HL-60 (cell line): ENCODE measurements around the gene ZBTB47.

Experiments used
- DNase-seq, 2 experiments: peaks; one replicate each; pipeline ENCODE4 v3.0.0-alpha.2; 2010 to 2020; ENCODE audit warnings: low read depth in 1 of 2, low spot score in 1 of 2
- H3K27ac ChIP-seq: fragments of 250-450 bp; sonication (Bioruptor Pico); replicated peaks from 2 replicates; pipeline ENCODE4 v1.5.1; 2020; ENCODE audit warnings: mild to moderate bottlenecking, moderate library complexity
- H3K27me3 ChIP-seq: fragments of 250-450 bp; sonication (Bioruptor Pico); 2 replicates; pipeline ENCODE4 v1.5.1; 2021; ENCODE audit warnings: mild to moderate bottlenecking, moderate library complexity; ENCODE audit not compliant: insufficient read depth, poor library complexity, severe bottlenecking
- H3K4me3 ChIP-seq: replicated peaks from 2 replicates; pipeline ENCODE4 v1.5.1; 2011; ENCODE audit warnings: mild to moderate bottlenecking, control low read depth, low read length; ENCODE audit not compliant: insufficient read depth
- GABPA ChIP-seq: IDR thresholded peaks from 2 replicates; pipeline ENCODE4 v1.6.1; 2012; ENCODE audit warnings: low read depth
- POLR2AphosphoS5 ChIP-seq: IDR thresholded peaks from 2 replicates; pipeline ENCODE4 v1.6.1; 2012; ENCODE audit warnings: low read depth
- SPI1 ChIP-seq: IDR thresholded peaks from 2 replicates; pipeline ENCODE4 v1.6.1; 2012; ENCODE audit warnings: low read depth, mild to moderate bottlenecking, borderline replicate concordance
- TF ChIP-seq, protein P1 (sequence below): IDR thresholded peaks from one replicate; pipeline ENCODE4 v1.5.1; 2011; ENCODE audit warnings: low read length, control low read depth, inconsistent platforms; ENCODE audit not compliant: insufficient read depth
- TF ChIP-seq, protein P2 (sequence below): IDR thresholded peaks from 2 replicates; pipeline ENCODE4 v1.6.1; 2012; ENCODE audit warnings: low read depth; ENCODE audit not compliant: insufficient replicate concordance

ZBTB47 gene

DNA sequence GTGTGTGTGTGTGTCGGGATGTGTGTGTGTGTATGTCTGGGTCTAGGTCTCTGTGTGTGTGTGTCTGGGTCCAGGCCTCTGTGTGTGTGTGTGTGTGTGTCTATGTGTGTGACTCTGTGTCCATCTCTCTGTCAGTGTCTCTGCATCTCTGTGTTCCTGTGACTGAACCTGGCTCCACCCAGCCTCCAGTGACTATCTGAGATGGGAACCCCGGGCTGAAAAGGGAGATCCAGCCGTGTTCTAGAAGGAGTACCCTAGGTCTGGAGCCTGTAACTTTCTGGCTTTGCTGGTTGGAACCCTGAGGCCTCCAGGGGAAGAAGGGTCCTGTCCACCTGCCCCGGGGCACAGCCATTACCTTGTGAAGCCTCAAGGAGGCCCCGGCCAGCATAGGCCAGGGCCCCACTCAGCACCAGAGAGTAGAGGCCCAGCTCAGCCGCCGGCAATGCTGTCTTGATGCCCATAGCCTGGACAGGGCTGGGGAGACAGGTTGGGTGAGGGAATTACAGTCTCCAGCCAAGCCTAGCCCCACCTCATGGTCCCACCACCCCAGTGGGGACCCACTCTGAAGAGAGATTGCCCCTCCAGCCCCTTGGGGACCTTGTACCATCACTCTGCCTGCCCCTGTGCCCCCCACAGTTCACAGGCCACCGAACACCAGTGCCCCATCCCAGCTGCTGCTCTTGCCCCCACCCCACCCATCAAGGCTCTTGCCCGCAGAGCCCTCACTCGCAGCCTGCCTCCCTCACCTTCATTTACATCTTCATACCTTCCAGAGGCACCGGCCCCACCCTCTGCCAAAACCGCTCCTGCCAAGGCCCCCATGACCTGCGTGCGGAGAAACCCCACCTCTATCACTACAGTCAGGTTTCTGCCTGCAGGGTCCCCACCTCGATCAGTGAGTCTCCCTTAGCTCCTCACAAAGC lies 47.1 kb downstream of the ZBTB47 start:
- Histone ChIP-seq H3K4me3 (no peak overlapping the region), H3K27me3 (no peaks in the 10 kb centered on the region), H3K27ac (no peak overlapping the region)
- no peak for DNase-seq
- TF ChIP-seq POLR2AphosphoS5 (no peak), GABPA (no peak), SPI1 (no peak)
- TF ChIP-seq, protein P1, sequence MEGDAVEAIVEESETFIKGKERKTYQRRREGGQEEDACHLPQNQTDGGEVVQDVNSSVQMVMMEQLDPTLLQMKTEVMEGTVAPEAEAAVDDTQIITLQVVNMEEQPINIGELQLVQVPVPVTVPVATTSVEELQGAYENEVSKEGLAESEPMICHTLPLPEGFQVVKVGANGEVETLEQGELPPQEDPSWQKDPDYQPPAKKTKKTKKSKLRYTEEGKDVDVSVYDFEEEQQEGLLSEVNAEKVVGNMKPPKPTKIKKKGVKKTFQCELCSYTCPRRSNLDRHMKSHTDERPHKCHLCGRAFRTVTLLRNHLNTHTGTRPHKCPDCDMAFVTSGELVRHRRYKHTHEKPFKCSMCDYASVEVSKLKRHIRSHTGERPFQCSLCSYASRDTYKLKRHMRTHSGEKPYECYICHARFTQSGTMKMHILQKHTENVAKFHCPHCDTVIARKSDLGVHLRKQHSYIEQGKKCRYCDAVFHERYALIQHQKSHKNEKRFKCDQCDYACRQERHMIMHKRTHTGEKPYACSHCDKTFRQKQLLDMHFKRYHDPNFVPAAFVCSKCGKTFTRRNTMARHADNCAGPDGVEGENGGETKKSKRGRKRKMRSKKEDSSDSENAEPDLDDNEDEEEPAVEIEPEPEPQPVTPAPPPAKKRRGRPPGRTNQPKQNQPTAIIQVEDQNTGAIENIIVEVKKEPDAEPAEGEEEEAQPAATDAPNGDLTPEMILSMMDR, result no peak
- TF ChIP-seq, protein P2, sequence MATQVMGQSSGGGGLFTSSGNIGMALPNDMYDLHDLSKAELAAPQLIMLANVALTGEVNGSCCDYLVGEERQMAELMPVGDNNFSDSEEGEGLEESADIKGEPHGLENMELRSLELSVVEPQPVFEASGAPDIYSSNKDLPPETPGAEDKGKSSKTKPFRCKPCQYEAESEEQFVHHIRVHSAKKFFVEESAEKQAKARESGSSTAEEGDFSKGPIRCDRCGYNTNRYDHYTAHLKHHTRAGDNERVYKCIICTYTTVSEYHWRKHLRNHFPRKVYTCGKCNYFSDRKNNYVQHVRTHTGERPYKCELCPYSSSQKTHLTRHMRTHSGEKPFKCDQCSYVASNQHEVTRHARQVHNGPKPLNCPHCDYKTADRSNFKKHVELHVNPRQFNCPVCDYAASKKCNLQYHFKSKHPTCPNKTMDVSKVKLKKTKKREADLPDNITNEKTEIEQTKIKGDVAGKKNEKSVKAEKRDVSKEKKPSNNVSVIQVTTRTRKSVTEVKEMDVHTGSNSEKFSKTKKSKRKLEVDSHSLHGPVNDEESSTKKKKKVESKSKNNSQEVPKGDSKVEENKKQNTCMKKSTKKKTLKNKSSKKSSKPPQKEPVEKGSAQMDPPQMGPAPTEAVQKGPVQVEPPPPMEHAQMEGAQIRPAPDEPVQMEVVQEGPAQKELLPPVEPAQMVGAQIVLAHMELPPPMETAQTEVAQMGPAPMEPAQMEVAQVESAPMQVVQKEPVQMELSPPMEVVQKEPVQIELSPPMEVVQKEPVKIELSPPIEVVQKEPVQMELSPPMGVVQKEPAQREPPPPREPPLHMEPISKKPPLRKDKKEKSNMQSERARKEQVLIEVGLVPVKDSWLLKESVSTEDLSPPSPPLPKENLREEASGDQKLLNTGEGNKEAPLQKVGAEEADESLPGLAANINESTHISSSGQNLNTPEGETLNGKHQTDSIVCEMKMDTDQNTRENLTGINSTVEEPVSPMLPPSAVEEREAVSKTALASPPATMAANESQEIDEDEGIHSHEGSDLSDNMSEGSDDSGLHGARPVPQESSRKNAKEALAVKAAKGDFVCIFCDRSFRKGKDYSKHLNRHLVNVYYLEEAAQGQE, result no peak

DNA sequence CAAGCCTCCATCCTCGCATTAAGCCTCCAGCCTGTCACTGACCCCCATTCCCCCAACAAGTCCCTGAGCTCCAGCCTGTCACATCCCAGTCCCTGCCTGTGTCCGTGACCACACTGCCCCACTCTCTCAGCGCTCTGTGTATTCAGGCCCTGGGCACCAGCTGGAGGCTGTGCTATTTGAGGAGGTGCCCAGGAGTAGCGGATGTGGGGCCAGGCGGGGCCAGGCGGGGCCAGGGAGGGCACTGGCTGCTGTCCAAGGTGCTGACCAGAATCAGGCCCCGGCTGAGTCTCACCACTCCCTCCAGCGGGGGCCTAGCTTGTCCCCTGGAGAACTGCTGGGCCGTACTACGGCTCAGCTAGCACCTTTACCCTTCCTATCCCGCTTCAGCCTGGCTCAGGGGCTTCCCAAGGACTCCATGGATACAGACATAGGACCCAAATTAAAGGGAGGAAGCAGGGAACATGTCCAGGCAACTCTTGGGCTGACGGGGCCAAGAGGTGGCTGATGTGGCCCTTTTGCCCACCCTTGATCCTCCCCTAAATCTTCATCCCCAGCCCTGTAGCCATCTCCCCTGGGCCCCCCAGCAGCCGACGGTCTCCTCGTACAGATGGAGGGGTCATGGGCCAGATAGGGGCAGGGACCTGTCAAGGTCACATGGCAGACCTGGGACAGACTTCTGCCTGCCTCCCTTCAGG lies 48.0 kb downstream of the ZBTB47 start:
- DNase-seq, result peak; percentile 28 to 40
- Histone ChIP-seq H3K4me3 (no peak overlapping the region), H3K27me3 (no peaks in the 10 kb centered on the region), H3K27ac (no peak overlapping the region)
- TF ChIP-seq, protein P2, result peak; percentile 99
- TF ChIP-seq GABPA, result no peak

DNA sequence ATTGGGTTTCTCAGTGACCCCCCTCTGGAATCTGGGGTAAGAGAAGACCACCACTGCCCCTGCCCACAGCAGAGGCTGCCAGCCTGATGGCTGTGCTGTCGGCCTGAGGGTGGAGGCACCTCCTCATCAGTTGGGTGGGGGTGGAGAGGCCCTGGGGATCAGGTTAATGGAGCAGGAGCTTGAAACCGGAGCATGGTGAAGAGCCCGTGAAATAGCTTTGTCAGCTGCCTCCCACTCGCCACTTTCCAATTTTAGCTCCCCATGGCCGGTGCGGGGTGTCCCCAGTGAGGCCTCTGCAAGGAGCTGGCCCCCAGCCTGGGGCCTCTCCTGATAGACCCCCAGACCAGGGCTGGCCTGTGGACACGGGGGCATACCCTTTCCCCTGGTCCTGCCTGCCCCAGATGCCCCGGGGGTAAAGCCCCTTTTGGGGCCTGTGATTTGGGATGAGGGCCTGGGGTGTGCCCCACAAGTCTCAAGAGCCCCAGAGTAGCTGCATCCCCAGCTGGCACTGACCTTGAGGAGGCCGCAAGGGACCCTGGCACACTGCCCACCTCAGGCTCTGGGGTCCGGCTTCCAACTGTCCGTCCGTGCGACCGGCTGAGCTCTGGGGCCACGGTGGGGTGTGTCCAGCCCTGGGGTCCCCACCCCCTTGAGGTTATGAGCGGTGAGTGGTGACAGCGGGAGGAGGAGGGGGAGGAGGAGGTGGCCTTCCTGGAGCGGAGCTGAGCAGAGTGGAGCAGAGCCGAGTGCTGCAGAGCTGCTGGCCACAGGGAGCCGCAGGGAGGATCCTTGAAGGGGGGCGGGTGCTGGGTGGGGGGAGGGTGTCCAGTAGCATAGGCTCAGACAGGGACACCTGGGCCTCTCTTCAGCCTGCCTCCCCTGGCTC lies 48.8 kb downstream of the ZBTB47 start, which contains the start of gene HHATL:
Gene HHATL (minus strand): TSS at position 733 of the 886 bp plus-strand sequence. CDS start 1,972 bp downstream, outside the sequence.
- no peak for TF ChIP-seq GABPA
- no peak for TF ChIP-seq POLR2AphosphoS5
- H3K27ac ChIP-seq, result no peak within 1 kb of the TSS
- H3K4me3 ChIP-seq, result no peak within 1 kb of the TSS
- DNase-seq, result no peak
- no peaks in the 10 kb centered on the region for H3K27me3 ChIP-seq

DNA sequence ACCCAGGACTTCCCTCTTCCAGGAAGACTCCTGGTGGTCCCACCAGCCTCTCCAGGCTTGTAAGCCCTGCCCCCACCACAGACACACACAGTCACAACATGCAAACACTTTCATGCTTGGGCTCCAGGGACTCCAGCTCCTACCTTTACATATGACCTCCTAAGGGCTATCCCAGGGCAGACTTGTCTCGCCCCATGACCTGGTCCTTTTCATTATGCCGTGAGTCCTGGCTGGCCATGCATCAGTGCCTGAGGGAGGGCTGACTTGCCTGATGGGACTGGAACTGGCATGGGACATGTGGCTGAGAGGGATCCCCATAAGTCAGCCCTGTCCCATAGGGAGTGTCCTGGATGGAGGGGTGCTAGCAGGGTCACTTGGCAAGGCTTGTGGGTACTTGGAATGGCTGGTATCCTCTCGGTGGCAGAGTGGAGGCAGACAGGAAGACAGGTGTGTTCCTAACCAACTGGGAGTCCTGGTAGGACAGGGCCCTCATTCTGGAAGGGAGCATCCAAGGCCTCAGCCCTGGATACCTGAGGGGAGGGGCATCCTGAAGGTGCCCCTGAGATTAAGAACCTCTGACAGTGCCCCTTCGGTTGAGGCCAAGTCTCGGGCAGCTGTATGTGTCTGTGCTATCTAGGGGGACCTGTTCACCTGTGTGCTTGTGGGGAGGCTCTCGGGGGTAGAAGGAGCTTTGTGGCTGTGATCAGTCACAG lies 49.6 kb downstream of the ZBTB47 start:
- TF ChIP-seq, protein P2, result no peak
- TF ChIP-seq GABPA (no peak), POLR2AphosphoS5 (no peak), SPI1 (no peak)
- TF ChIP-seq, protein P1, result no peak
- H3K27ac ChIP-seq, result no peak overlapping the region
- DNase-seq, result no peak
- H3K27me3 ChIP-seq, result no peaks in the 10 kb centered on the region
- H3K4me3 ChIP-seq, result no peak overlapping the region
